CD4-positive, alpha-beta T cell (primary cell): ENCODE results near the gene GLIPR2. TPM values are rescaled to one million over a fixed set of nuclear protein-coding genes. Genes with fewer than 3 reads are reported as not detected.
A peak's percentile ranks its signal among the peaks of the same experiment; 100 is the strongest.

Source experiments
- ATAC-seq: fragments of 200-7000 bp; cut with Tn5 transposase; one replicate; pipeline ENCODE4 v1.10.0; 2022; ENCODE audit warnings: mild to moderate bottlenecking; ENCODE audit not compliant: poor library complexity
- CTCF ChIA-PET: fragments of 350-600 bp; sonication (Branson Sonifier 250); formaldehyde crosslinking; loops from one replicate; lab custom pipeline; 2021; ENCODE audit warnings: antibody characterized with exemption, inconsistent platforms; lab: Charles Lee
- POLR2A ChIA-PET: fragments of 350-600 bp; sonication (Branson Sonifier 250); formaldehyde crosslinking; loops from one replicate; lab custom pipeline; 2021; ENCODE audit warnings: antibody characterized with exemption, inconsistent platforms; lab: Charles Lee
- DNase-seq, 14 experiments: peaks; one replicate each; pipeline ENCODE4 v3.0.0-alpha.2; 2013 to 2020; ENCODE audit warnings: mixed read lengths in 2 of 14
- H3K27ac ChIP-seq, 2 donors: one replicate each; pipeline versions ENCODE4 v1.5.1 to v1.7.0; 2013; ENCODE audit warnings: low read length in 2 of 2, low read depth in 1 of 2, mild to moderate bottlenecking in 1 of 2
- H3K27me3 ChIP-seq, 2 experiments: 1 replicate in 1 of 2; 2 replicates in 1 of 2; pipeline versions ENCODE4 v1.6.1 to v1.7.0; 2013; ENCODE audit warnings: low read length in 2 of 2, control low read depth in 1 of 2, mild to moderate bottlenecking in 1 of 2, moderate library complexity in 1 of 2; ENCODE audit not compliant: insufficient read depth in 2 of 2, control insufficient read depth in 1 of 2
- H3K36me3 ChIP-seq: one replicate; pipeline ENCODE4 v1.6.1; 2013; ENCODE audit warnings: low read length, control low read depth; ENCODE audit not compliant: insufficient read depth
- H3K4me1 ChIP-seq: one replicate; pipeline ENCODE4 v1.6.1; 2013; ENCODE audit warnings: low read length, control low read depth; ENCODE audit not compliant: insufficient read depth
- H3K4me3 ChIP-seq: one replicate; pipeline ENCODE4 v1.5.1; 2013; ENCODE audit warnings: mild to moderate bottlenecking, low read length, moderate library complexity
- H3K9me3 ChIP-seq, 2 experiments: 1 replicate in 1 of 2; 2 replicates in 1 of 2; pipeline versions ENCODE4 v1.6.1 to v1.7.0; 2013; ENCODE audit warnings: low read length in 2 of 2, mild to moderate bottlenecking in 2 of 2, control low read depth in 1 of 2, moderate library complexity in 1 of 2; ENCODE audit not compliant: control insufficient read depth in 1 of 2, insufficient read depth in 1 of 2
- H3K27ac Mint-ChIP-seq: one replicate; pipeline ENCODE4 v1.8.0; 2020; ENCODE audit warnings: mixed read lengths
- H3K27me3 Mint-ChIP-seq: one replicate; pipeline ENCODE4 v1.8.0; 2021; ENCODE audit warnings: mixed read lengths
- H3K36me3 Mint-ChIP-seq: one replicate; pipeline ENCODE4 v1.8.0; 2021; ENCODE audit warnings: low read depth, mixed read lengths
- H3K4me1 Mint-ChIP-seq: one replicate; pipeline ENCODE4 v1.8.0; 2021; ENCODE audit warnings: low read depth, mixed read lengths
- H3K4me3 Mint-ChIP-seq: one replicate; pipeline ENCODE4 v1.8.0; 2020; ENCODE audit warnings: mild to moderate bottlenecking, mixed read lengths
- H3K9me3 Mint-ChIP-seq: one replicate; pipeline ENCODE4 v1.8.0; 2020; ENCODE audit warnings: mixed read lengths
- intact Hi-C, 2 experiments: fragments of 100-400 bp; cut with DNase I in 1 of 2; cut with micrococcal nuclease in 1 of 2; formaldehyde crosslinking; loops; one replicate each; pipeline versions ENCODE4 v1.15.1 to v1.9.0; 2023 to 2025; cut with DNase I, micrococcal nuclease
- total RNA-seq, 174 experiments: library from RNA in 2 of 174; stranded (reverse) in 2 of 174; gene quantifications; one replicate each; pipeline ENCODE4 v1.2.3 and lab custom pipeline; 2021 to 2026
- TF ChIP-seq, protein P1 (sequence below): fragments of 200-600 bp; IDR thresholded peaks from one replicate; pipeline ENCODE4 v1.8.0; 2022; ENCODE audit warnings: antibody characterized with exemption, mild to moderate bottlenecking

The GLIPR2 gene
- total RNA-seq, 2 experiments from 2014 or later, result 13.6 to 13.7 TPM

DNA sequence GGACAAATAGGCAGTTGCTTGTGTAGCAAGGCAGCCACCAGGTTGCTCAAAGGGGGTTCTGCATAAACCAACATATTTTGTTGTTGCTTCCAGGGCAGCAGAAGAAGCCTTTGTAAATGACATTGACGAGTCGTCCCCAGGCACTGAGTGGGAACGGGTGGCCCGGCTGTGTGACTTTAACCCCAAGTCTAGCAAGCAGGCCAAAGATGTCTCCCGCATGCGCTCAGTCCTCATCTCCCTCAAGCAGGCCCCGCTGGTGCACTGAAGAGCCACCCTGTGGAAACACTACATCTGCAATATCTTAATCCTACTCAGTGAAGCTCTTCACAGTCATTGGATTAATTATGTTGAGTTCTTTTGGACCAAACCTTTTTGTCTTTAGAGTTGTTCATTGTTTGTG is 75.0 kb downstream of the GLIPR2 start:
- ATAC-seq (no peak), DNase-seq (no peak)
- peak overlapping the region; percentile 72 for H3K27ac Mint-ChIP-seq
- intact Hi-C loops, result no loop called here
- H3K27me3 Mint-ChIP-seq, result no peaks in the 10 kb centered on the region
- TF ChIP-seq, protein P1, sequence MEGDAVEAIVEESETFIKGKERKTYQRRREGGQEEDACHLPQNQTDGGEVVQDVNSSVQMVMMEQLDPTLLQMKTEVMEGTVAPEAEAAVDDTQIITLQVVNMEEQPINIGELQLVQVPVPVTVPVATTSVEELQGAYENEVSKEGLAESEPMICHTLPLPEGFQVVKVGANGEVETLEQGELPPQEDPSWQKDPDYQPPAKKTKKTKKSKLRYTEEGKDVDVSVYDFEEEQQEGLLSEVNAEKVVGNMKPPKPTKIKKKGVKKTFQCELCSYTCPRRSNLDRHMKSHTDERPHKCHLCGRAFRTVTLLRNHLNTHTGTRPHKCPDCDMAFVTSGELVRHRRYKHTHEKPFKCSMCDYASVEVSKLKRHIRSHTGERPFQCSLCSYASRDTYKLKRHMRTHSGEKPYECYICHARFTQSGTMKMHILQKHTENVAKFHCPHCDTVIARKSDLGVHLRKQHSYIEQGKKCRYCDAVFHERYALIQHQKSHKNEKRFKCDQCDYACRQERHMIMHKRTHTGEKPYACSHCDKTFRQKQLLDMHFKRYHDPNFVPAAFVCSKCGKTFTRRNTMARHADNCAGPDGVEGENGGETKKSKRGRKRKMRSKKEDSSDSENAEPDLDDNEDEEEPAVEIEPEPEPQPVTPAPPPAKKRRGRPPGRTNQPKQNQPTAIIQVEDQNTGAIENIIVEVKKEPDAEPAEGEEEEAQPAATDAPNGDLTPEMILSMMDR, result no peak
- ChIA-PET CTCF (no interaction called here), POLR2A (interaction anchor here (1.5 kb wide), 1 partner anchor 21 kb away, joined by 4 read pairs; the partner anchor contains the start of gene CLTA)
- H3K9me3 Mint-ChIP-seq, result no peaks in the 10 kb centered on the region
- no peak overlapping the region for H3K4me3 ChIP-seq
- peaks cover 83% of the 10 kb centered on the region for H3K36me3 Mint-ChIP-seq
- peaks cover 35% of the 10 kb centered on the region for H3K4me1 ChIP-seq
- H3K27me3 ChIP-seq, result no peaks in the 10 kb centered on the region
- no peaks in the 10 kb centered on the region for H3K9me3 ChIP-seq
- H3K4me3 Mint-ChIP-seq, result no peak overlapping the region
- H3K4me1 Mint-ChIP-seq, result peaks cover 74% of the 10 kb centered on the region
- H3K36me3 ChIP-seq, result peaks cover 79% of the 10 kb centered on the region
- H3K27ac ChIP-seq, result no peak overlapping the region

DNA sequence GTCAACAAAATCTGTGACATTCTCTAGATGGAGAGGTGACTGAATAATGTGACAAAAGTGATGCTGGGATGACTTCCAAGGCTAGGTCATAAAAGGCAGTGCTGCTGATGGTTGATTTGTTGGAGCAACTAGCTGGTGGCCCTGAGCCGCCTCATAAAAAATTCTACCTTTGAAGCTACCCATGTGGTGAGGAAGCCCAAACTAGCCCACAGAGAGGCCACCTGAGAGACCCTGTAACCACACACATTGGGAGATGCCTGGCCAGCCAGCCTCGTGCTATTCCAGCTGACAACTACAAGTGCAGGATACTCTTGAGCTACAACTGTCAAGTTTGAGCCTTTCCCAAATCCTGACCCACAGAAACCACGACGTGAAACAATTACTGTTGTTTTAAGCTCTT is 76.9 kb downstream of the GLIPR2 start:
- no peak overlapping the region for H3K27ac ChIP-seq
- Mint-ChIP-seq H3K4me3 (no peak overlapping the region), H3K9me3 (no peaks in the 10 kb centered on the region), H3K27ac (peak overlapping the region; percentile 72), H3K4me1 (peaks cover 70% of the 10 kb centered on the region), H3K27me3 (no peaks in the 10 kb centered on the region), H3K36me3 (peaks cover 81% of the 10 kb centered on the region)
- intact Hi-C loops, result no loop called here
- no peaks in the 10 kb centered on the region for H3K27me3 ChIP-seq
- no peak for DNase-seq
- POLR2A ChIA-PET, result no interaction called here
- no peaks in the 10 kb centered on the region for H3K9me3 ChIP-seq
- H3K4me3 ChIP-seq, result no peak overlapping the region
- H3K36me3 ChIP-seq, result peaks cover 74% of the 10 kb centered on the region
- H3K4me1 ChIP-seq, result peaks cover 33% of the 10 kb centered on the region
- no peak for ATAC-seq
- TF ChIP-seq, protein P1, result no peak
- CTCF ChIA-PET, result interaction anchor here (1.1 to 2.1 kb wide), 2 partner anchors 12 to 23 kb away, joined by 3 to 6 read pairs; partner anchors contain the start of gene CLTA

Other genes with a start within 250 kb of the GLIPR2 start
- not detected for gene HRCT1, start 230.5 kb upstream of the GLIPR2 start, total RNA-seq
- gene SPAAR, start 227.2 kb upstream of the GLIPR2 start, total RNA-seq, result not detected
- not detected for gene OR2S2, start 178.6 kb upstream of the GLIPR2 start, total RNA-seq
- gene RECK, start 99.8 kb upstream of the GLIPR2 start, total RNA-seq, result 1 to 10 TPM; 9.3 to 9.8 TPM
- under 1 TPM; 0.22 to 0.36 TPM for gene CCIN, start 32.7 kb downstream of the GLIPR2 start, total RNA-seq
- gene CLTA, start 54.2 kb downstream of the GLIPR2 start, total RNA-seq, result 10 to 100 TPM; 32.0 to 32.8 TPM
- gene GNE, start 121.7 kb downstream of the GLIPR2 start, total RNA-seq, result 10 to 100 TPM; 12.5 to 14.6 TPM